IPS DF 4.7 (cell line): ENCODE measurements around the gene CRKL.

Source experiments
- DNase-seq: peaks from one replicate; pipeline ENCODE4 v3.0.0-alpha.2; 2013; ENCODE audit warnings: low spot score; ENCODE audit errors: extremely low read depth

Gene CRKL

DNA sequence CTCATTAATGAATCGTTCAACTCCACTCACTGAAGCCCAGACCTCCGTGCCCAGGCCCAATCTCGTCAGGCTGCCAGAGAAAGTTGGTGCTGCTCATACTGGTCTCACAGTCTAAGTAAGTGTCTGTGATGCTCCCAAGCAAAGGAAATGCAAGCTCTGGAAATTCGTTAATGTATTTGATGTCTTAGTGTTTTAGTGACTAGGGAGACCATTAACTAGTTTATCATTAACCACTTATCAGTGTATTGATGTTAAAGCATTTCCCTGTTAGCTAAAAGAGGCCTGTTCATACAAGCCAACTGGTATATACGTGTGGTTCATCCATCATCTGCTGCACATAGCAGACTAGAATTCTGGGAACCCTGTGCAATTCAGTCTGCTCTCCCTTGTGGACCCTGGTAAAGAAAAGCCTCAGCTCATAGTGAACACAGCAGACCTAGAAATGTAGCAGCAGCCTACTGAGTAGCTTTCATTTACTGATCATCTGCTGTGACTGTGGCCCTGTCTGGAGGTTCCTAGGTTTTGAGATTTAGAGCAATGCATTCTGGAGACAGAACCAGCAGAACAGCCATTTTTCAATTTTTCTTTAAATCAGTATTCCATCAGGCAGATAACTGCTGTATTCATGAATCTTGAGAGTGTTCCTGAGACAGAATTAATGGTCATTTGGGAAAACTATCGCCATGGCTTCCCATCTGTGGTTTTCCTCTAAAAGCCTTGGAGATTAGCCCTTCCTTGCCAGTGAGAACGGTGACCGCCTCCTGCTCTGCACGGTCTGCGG lies 34.1 kb downstream of the CRKL start:
- DNase-seq: no peak

DNA sequence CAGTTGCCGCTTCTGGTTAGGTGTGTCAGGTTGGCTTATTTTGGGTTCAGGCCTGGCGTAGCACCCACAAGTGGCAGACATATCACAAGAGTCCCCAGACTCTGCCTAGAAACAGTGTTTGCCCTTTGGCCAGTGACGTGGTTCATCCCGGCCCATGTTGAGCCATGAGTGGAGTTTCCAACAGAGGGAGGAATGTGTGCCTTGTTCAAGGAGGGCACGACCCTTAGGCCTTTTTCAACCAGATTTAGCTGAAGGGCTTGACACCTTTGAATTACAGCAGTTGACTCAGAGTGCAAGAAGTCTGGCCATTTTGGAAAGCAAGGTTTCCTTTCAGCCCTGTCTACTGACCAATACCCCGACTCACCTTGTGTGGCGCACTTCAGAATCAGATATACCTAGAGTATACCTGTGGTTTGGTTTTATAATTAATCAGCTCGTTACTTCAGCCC lies 34.7 kb downstream of the CRKL start:
- no peak for DNase-seq

DNA sequence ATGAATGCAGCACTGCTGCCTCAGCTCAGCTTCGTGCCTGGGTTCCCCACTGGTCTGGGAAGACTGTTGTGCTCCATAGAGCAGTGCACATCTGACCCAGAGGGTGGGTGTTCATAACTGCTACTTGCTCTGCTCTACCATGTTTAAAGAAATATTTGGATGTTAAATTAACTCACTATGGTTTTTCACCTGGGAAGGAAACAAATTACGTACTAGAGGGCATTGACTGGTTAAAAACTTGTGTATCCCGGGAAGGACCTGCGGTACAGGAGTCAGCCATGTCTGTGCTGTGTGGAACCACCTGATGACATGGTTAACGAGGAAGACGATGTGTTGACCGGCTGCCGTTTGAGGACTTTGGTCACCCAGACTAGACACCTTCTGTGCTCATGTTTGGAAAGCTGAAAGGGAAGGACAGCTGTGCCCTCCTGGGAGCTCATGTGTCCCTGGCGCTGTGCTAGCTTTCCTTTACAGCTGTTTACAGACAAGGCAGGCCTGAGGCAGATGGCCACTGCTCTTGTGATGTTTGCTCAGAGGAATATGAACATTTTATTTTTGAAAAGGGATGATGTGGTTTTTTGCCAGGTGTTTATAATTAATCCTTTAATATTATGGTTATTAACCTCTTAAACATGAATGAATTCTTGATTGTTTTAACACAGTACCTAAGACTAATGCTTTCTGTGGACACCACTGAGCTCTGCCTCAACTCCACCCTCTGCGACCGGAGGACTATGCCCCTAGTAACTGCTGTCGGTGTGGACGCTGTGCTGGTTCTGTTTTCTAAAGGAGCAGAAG lies 35.5 kb downstream of the CRKL start:
- no peak for DNase-seq

DNA sequence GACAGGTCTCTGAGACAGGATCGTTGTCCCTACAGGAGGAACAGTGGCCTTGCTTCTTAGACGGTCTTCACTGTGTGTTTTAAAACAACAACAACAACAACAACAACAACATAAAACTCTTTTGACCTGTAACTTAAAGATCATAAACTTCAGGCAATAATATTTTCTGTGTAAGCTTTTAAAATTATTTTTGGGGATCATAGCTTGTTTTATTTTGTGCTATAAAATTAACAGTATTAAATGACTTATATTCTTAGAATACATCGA lies 36.1 kb downstream of the CRKL start:
- DNase-seq: no peak

DNA sequence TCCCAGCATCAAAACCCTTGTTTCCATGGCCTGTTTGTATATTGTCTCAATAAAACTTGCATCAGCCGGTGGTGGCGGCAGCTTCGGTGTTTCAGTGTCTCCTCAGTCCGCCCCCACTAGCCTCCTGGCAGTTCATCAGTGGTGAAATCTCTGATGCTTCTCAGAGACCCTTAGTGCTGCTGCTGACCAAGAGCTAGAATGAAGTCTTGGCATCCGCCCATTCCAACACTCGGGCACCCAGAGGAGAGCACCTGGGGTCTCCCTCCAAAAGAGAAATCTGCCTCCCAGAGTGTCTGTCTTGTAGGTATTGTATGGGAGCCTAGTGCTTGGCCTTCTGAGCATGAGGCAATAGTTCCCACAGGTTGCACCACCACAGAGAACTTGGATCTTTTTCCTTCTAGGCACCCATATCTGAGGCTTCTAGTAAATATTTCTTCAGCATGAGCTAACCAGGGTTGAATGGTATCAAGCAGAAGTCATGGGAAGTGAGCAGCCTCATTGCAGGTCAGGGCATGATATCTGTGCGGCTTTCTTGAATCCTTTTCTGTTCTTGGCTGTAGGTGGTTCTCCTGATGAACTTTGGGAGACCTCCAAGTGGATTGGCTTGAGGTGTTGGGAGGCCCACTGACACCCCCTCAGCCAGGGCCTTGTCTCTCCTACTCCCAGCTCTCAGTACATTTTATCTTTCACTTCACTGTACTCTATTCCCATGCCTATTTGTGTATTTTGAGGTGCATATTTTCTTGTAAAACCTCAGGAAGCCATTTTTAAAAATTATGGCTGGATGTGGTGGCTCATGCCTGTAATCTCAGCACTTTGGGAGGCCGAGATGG lies 36.7 kb downstream of the CRKL start:
- DNase-seq: no peak

DNA sequence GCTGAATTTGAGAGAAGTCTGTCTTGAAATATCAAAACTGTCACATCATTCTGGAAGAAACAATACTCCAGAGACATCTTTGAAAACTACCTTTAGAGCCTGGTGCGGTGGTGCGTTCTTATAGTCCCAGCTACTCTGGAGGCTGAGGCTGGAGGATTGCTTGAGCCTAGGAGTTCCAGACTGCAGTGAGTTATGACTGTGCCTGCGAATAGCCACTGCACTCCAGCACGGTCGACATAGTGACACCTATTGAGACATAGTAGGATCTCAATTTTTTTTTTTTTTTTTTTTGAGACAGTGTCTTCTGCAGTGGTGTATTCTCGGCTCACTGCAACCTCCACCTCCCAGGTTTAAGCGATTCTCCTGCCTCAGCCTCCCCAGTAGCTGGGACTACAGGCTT lies 38.3 kb downstream of the CRKL start:
- DNase-seq: no peak

DNA sequence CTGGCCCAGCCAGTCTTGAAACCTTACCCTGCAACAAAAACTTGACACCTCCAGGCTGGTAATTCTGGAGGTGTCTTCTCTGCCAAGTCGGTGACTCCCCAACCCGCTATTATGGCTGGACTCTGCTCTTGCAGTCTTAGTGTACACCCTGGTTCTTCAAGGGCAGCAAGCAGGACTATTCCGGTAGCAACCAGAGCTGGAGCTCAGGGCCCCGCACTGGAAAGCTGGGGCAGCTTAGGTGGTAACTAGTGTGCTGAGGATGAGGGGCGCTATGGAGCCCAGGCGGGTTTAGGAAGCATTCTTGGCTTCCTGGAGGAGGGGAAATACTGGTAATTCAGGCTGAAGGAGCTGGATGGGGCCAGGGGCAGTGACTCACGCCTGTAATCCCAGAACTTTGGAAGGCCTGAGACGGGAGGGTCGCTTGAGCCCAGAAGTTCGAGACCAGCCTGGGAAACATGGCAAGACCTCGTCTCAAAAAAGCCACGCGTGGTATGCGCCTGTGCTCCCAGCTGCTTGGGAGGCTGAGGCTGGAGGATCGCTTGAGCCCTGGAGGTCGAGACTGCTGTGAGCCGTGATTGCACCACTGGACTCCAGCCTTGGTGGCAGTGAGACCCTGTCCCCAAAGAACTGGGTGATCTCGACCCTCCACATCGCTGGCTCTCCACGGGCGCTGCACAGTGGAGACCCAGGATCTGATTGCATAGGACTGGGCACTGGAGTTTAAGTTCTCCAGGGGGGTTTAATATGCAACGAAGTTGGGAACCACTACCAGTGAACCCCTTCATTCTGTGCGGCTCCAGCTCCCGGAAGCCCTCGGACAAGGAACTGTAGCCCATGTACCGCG lies 39.3 kb downstream of the CRKL start:
- DNase-seq: no peak

DNA sequence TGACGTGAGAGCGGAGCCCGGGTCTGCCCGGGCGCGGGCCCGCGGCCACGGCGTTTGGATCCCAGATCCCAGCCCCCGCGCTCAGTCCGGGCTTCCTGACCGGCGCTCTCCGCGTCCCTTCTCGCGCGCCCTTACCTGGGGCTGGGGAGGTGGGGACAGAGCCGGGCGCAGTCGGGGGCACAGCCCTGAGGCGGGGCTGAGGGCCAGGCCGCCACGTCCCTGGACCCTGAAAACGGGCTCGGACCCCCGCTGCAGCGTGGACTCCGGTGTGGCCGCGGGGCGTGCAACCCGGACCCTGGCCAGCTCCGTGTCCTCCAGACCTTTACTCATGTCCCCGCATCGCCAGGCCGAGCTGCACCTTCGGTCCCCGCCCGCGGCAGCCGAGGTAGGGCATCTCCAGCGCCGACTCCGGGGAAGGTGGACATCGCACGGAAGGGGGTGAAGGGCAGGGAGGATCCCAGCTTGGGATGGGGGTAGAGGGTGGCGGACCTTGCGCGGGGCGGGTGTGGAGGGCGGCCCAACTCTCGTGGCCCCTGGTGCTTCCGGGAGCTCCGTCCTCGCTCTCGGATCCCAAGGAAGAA lies 40.0 kb downstream of the CRKL start:
- DNase-seq: no peak

DNA sequence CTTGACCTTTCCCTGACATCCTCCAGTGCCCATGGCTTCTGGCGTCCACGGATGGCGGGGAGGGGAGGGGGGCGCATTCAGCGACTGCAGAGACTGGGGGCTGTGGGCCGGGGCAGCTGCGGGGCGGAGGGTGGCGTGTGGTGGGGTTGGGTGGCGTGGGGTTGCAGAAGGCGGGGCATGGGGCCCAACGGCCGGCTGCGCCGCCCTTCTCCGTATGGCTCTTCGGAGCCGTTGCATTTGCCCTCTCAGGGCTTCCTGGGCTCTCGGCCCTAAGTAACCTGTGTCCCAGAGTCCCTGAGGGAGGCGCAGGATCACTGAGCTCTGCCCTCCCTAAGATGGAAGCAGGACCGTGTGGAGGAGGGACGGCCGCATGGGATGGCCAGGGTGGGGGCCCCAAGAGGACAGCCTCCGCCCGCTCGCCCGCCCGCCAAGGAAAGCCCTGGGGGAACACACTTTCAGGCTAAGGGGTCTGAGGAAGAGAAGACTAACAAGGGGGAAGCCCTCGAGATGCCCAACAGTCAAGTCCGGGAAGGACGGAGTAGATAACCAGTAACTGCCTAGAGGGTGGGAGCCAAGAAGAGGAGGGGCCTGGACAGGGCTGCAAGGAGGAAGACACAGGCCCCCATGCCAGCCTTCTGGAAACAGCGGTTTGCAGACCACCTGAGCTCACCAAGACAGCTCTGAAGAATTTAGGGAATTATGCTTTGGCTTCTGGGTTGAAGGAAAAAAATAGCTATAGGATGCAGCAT lies 40.6 kb downstream of the CRKL start:
- no peak for DNase-seq

DNA sequence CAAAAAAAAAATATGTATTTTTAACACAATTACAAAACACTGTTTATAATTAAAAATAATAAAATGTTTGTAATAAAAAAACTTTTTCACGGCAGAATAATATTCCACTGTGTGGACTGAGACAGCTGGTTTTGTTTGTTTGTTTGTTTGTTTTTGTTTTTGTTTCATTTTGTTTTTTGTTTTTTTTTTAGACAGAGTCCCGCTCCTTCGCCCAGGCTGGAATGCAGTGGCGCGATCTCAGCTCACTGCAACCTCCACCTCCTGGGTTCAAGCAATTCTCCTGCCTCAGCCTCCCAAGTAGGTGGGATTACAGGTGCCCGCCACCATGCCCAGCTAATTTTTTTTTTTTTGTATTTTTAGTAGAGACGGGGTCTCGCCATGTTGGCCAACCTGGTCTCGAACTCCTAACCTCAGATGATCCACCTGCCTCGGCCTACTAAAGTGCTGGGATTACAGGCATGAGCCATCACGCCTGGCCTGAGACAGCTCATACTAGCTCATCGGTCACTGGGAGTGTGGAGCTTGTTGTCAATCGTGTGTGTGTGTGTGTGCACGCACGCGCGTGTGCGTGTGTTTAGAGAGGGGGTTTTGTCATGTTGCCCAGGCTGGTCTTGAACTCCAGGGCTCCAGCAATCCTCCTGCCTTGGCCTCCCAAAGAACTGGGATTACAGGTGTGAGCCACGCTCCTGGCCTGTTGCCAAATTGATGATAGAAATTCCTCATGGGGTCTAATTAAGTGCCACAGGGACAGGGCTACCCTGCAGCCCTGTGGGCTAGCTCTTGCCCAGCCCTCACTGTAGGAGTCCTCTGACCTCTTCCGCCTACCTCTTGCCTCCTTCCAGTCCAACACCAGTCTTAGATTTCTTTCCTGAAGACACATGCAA lies 42.6 kb downstream of the CRKL start:
- no peak for DNase-seq

DNA sequence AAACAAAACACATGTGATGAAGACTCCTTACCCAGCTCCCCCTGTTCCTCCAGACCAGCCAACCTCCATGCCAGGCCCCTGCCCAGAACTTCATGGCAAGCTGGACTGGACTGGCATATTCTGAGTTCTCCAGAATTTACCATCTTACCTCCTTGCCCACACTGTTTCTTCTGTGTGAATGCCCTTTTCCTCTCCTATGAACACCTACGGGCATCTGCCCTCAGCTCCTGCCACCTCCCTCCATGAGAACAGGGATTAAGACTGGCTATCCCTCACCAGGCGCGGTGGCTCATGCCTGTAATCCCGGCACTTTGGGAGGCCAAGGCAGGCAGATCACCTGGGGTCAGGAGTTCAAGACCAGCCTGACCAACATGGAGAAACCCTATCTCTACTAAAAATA lies 43.4 kb downstream of the CRKL start:
- no peak for DNase-seq

DNA sequence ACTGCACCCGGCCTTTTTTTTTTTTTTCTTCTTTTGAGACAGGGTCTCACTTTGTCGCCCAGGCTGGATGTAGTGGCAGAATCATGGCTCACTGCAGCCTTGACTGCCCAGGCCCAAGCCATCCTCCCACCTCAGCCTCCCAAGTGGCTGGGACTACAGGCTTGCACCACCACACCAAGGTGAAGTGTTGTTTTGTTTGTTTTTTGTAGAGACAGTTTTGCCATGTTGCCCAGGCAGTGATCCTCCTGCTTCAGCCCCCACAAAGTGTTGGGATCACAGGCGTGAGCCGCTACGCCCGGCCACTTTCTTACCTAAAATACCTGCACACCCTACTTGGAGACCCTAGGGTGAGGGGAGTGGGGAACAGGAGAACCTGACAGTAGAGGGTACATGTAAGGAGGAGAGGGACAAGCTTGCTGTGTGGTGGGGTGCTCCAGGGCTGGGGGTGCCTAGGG lies 45.3 kb downstream of the CRKL start:
- DNase-seq: no peak

DNA sequence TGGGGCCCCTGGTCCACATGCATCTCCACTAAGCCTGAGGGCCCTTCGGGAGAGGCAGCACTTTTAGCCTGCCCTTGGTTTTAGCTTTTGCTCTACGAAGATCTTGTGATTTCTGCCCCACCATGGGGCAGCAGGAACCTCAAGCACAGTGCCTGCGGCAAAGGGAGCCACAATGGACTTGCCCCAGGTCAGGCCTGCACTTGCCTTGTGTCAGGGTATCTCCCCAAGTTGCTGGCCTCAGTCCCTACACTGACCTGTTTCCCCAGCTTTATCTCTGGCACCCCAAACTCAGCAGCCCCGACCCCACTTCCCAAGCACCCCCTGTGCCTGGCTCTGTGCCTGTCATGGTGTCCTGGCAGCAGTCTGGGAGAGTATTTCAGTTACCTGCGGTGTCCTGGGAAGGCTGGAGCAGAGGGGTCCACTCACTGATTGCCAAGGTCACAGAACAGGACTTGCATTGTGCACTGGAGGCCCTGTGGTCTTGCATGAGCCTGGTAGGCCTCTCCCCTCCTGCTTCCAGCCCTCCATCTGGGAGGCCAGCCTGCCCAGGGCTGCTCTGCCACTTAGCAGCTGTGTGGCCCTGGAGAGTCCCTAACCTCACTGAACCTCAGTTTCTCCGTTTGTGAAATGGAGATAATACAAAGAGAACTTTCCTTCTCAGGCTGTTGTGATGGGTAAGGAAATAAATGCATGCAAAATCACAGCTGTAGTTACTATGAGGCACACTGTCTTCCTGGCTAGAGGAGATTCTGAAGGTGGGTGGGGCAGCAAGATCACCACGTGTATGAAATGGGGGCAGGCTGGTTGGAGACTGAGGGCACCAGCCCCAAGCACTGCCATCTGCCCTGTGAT lies 46.2 kb downstream of the CRKL start:
- no peak for DNase-seq

DNA sequence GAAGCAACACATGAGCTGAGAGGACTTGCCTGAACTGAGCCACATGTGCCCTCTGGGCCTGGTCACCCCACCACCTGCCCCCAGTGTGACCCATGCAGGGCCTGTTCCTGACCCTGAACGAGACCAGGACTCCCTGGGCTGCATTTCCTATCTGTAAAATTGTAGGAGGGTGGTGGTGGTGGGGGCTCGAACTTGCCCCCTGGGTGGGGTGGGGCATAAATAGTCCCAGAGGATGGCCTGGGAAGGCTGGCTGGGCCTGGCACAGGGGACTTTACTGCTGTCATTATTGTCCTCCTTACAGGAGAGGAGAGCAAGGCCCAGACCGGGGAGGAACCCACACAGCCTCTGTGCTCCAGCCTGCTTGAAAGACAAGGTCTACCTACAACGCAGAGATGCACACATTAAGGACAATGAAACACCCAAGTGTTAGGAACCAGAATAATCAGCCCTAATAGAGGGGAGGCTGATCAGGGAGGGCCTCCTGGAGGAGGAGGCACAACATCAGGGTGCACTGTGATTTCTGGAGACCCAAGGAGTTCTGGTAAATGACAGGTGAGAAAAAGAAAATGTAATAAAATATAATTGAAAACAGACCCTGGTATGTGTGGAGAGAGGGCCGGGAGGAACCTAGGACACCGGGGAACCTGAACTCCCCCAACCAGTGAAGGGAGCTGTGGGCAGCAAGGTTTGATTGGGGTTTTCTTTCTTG lies 47.0 kb downstream of the CRKL start:
- no peak for DNase-seq

DNA sequence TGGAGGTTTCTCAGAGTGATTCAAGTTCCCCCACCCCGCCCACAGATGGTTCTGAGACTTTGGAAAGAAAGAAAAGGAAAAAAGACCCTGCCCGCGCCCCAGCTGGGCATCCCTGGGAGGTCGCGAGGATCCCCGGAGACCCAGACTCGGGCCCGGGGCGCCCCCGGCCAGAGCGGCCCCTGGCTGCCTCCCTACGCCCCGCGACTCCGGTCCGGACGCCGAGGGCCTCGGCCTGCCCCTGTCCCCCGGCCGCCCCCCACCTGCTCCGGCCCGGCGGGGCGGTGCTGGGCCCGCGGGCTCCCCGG lies 47.5 kb downstream of the CRKL start:
- no peak for DNase-seq

DNA sequence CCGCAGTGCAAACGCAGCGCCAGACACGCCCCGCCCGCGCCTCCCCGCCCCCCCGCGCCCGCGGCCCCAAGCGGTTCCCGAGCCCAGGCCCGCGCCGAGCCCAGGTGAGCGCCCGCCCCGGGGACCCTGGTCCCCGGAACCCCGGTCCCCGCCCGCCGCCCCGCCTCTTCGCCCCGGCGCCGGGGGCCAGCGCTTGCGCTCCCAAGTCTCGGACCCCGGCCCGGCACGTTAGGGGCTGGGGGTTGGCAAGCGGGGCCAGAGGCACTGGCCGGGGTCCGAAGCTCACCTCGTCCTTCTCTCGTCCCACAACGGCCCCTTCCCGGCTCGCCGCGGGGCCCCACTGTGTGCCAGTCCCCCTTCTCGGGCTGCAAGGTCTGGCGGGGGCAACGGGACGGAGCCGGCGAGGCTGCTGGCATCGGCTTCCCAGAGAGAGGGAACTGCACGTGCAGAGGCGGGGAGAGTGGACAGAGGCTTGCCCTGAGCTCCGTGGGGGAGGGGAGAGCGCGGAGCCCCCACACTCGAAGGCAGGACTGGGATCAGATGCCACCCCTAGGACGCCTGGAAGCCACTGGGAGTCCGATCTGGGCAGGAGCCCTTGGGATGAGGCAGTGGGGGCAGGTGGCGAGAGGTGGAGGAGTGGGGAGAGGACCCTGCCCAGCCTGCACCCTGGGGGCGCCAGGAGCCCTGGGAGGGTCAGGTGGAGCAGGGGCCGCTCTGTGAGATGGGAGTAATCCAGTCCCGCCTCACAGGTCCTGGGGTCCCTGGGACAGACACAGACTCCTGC lies 48.1 kb downstream of the CRKL start:
- no peak for DNase-seq
